ENCODE measurements around the gene TMIGD3. TPM values are rescaled to one million over a fixed set of nuclear protein-coding genes. Genes with fewer than 3 reads are reported as not detected.

TMIGD3 gene
- total RNA-seq, 2 donors from 2014 or later, result not detected

DNA sequence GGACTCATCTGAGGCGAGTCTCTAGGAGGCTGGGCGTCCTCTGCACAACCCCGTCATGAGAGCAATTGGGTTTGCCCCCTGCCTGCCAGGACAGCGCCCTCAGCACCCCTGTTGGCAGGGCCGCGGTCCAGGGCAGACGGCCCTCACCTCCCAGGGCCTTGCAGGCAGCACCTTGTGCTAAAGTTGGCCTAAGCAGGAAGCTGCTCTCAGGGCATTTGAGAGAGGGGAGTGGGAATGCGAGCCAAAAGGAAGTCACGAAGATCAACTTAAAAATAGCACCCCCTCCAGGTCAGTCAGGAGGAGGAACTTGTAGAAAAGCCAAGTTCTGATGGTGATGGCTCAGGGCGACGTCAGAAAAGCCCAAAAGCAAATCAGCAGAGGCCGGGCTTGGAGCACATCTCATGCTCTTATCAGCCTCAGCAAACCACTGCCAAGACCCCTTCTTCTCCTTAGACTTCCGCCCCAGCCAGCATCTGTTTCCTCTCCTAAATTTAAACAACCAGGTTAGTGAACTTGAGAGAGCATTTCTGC, 12.6 kb upstream of the TMIGD3 start:
- peaks cover 30% of the 10 kb centered on the region for H3K4me1 Mint-ChIP-seq
- no peaks in the 10 kb centered on the region for H3K36me3 Mint-ChIP-seq (ENCODE audit: low read depth)
- H3K9me3 ChIP-seq (ENCODE audit: control insufficient read depth, low read length, poor library complexity, severe bottlenecking), result no peaks in the 10 kb centered on the region
- DNase-seq, result no peak
- peak overlapping the region; percentile 68 for H3K4me3 Mint-ChIP-seq
- H3K27ac Mint-ChIP-seq, result peak overlapping the region; percentile 77
- ATAC-seq, result peak; percentile 70
- H3K27me3 Mint-ChIP-seq, result no peaks in the 10 kb centered on the region

DNA sequence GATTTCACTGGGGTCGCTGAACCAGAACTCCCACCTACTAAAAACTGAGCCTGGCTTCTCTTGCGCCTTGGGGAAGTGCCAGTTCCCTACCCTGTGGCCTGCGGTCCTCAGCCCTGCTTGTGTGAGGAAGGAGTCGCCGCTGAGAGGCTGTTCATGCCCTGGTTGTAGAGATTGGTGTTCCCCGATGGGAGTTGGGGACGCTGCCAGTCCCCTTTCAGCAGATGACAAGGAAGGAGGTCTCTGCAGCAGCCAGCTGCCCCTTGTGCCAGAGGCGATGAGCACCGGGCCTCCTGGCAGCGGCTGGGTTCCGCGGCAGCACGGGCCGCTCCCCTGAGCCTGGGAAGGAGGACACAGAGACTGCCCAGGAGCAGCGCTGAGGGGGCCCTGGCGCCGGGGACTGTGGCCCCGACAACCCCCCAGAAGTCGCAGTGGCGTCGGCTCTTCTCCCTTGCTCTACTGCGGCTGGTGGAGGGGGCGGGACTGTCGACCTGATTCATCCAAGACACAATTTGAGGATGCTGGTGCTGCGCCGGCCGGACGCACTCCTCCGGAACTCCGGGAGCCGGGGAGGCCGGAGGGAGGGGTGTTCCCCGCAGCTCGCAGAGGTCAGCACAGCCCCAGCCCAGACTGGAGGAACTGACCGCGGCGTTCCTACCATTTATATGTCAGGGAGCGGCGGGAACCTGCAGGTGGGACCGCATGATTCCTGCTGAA, 12.0 kb upstream of the TMIGD3 start:
- ATAC-seq (no peak), DNase-seq (no peak)
- H3K27ac Mint-ChIP-seq, result peak overlapping the region; percentile 77
- peaks cover 30% of the 10 kb centered on the region for H3K4me1 Mint-ChIP-seq
- no peaks in the 10 kb centered on the region for H3K9me3 ChIP-seq (ENCODE audit: control insufficient read depth, low read length, poor library complexity, severe bottlenecking)
- no peaks in the 10 kb centered on the region for H3K36me3 Mint-ChIP-seq (ENCODE audit: low read depth)
- no peaks in the 10 kb centered on the region for H3K27me3 Mint-ChIP-seq
- peak overlapping the region; percentile 68 for H3K4me3 Mint-ChIP-seq

DNA sequence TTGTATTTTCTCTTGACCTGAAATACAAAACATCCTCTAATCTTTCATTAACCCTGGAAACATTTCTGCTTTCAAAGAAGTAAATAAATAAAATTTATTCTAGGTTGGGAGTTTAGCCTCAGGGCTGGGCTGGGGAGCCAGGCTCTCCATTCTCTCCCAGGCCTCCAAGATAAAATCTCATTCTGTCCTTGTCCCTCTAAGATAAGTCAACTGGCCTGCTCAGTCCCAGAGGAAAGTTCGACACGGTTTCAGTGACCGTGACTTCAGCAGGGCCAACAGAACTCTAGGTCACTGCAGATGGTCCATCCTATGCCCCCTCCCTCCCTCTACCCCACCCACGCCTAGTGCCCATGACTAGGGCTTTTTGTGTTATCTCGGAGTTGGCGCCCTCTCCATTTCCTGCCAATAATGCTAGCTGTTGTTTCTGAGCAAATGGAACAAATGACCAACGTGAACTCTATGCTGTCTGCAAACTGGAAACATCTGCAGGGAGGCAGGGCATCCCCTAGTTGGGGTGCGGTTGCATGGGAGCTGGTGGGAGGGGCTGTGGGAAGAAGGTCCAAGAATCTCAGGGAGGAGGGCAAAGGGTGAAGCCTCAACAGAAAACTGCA, 10.1 kb upstream of the TMIGD3 start:
- H3K36me3 Mint-ChIP-seq (ENCODE audit: low read depth), result no peaks in the 10 kb centered on the region
- H3K4me3 Mint-ChIP-seq, result no peak overlapping the region
- no peaks in the 10 kb centered on the region for H3K9me3 ChIP-seq (ENCODE audit: control insufficient read depth, low read length, poor library complexity, severe bottlenecking)
- no peak for DNase-seq
- H3K27me3 Mint-ChIP-seq, result no peaks in the 10 kb centered on the region
- ATAC-seq, result no peak
- no peak overlapping the region for H3K27ac Mint-ChIP-seq
- peaks cover 37% of the 10 kb centered on the region for H3K4me1 Mint-ChIP-seq

DNA sequence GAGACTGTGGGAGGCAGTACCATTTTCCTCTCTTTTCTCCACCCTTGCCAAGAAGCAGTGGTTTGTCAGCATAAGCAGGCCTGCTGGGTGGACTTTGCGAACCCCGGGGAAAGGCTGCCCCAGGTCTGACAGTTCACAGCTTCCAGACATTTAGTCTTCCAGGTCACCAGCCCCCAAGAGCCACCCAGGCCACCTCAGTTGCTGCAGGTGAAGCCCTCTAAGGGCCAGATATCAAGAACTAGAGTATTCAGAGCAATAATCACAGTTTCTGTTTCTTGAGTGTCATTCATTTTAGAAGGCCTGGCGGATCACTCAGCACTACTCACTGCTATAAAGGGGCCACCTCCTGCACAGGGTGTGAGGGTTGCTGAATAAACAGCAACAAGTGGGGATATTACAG, 9.5 kb upstream of the TMIGD3 start:
- DNase-seq (no peak), ATAC-seq (no peak)
- Mint-ChIP-seq H3K36me3 (ENCODE audit: low read depth) (no peaks in the 10 kb centered on the region), H3K27me3 (no peaks in the 10 kb centered on the region), H3K4me3 (no peak overlapping the region), H3K4me1 (peaks cover 40% of the 10 kb centered on the region), H3K27ac (no peak overlapping the region)
- no peaks in the 10 kb centered on the region for H3K9me3 ChIP-seq (ENCODE audit: control insufficient read depth, low read length, poor library complexity, severe bottlenecking)

DNA sequence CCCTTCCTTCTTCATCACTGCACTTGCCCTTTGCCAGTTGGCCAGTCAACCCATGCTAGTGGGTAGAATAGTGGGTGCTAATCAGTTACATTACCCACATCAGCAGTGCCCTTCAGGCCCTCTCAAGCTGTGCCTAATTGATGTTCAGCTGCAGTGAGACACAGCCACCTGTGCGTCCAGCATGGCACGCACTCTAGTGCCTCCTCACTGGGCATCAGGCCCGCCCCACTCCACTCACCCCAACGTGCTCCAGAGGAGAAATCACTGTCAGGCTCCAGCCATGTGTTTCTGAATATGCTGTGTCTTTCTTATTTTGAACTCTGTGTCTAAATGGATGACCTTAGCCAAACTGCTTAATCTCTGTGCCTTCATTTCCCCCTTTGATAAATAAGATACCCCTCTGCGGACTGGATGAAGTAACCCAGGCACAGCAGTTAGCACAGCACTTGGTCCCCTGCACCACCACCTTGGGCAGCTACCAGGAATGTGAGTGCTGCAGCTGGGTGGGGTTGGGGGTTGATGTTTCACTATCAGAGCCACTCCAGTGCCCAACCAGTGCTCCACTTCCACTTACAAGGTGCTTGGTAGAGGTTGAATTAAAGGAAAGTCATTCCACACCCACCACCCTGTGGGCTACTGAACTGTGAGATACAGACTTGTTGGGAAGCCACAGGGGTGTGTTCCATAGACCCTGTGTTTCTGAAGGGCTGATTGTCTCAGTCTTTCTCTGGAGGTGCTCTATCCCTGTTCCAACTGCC, 8.9 kb upstream of the TMIGD3 start:
- Mint-ChIP-seq H3K27ac (no peak overlapping the region), H3K27me3 (no peaks in the 10 kb centered on the region), H3K4me3 (no peak overlapping the region), H3K36me3 (ENCODE audit: low read depth) (no peaks in the 10 kb centered on the region), H3K4me1 (peaks cover 39% of the 10 kb centered on the region)
- DNase-seq (no peak), ATAC-seq (no peak)
- no peaks in the 10 kb centered on the region for H3K9me3 ChIP-seq (ENCODE audit: control insufficient read depth, low read length, poor library complexity, severe bottlenecking)

DNA sequence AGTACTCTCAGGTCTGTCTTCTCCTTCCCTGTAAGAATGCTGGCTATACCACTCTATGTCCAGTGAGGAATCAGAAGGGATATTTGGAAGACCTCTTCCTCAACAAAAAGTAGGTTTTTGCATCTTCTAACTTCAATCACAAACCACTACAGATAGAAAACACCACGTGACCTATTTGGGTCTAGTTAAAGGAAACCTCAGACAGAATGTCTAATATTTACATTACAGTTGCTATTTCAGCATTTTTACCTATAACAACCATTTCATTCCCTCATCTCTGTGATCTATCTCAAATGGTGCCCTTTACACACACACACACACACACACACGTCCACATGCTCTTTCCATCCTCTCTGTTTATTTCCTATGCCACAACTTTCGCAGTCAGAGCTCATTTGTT, 7.9 kb upstream of the TMIGD3 start:
- Mint-ChIP-seq H3K4me3 (no peak overlapping the region), H3K27me3 (no peaks in the 10 kb centered on the region), H3K27ac (no peak overlapping the region), H3K4me1 (peaks cover 37% of the 10 kb centered on the region), H3K36me3 (ENCODE audit: low read depth) (no peaks in the 10 kb centered on the region)
- ATAC-seq (peak; percentile 18), DNase-seq (no peak)
- no peaks in the 10 kb centered on the region for H3K9me3 ChIP-seq (ENCODE audit: control insufficient read depth, low read length, poor library complexity, severe bottlenecking)

DNA sequence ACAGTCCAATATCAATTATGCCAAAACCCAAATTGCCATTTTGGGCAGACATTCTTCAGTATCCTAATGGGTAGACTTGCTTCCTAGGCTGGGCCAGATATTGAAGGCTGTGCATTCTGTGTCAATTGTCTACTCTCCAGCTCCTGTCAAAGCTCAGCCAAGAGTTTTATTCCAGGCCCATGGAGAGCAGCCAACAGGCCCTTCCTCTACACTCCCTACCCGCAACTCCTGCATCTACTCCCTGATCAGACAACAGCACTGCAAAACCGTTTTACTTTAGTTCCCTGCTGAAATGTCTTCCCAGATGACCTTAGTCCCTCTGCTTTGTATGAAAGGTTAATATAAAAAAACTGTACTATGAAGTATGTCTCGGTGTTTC, 6.6 kb upstream of the TMIGD3 start:
- DNase-seq, result no peak
- Mint-ChIP-seq H3K27me3 (no peaks in the 10 kb centered on the region), H3K36me3 (ENCODE audit: low read depth) (no peaks in the 10 kb centered on the region), H3K4me3 (no peak overlapping the region), H3K4me1 (peaks cover 40% of the 10 kb centered on the region), H3K27ac (no peak overlapping the region)
- no peaks in the 10 kb centered on the region for H3K9me3 ChIP-seq (ENCODE audit: control insufficient read depth, low read length, poor library complexity, severe bottlenecking)
- ATAC-seq, result no peak

DNA sequence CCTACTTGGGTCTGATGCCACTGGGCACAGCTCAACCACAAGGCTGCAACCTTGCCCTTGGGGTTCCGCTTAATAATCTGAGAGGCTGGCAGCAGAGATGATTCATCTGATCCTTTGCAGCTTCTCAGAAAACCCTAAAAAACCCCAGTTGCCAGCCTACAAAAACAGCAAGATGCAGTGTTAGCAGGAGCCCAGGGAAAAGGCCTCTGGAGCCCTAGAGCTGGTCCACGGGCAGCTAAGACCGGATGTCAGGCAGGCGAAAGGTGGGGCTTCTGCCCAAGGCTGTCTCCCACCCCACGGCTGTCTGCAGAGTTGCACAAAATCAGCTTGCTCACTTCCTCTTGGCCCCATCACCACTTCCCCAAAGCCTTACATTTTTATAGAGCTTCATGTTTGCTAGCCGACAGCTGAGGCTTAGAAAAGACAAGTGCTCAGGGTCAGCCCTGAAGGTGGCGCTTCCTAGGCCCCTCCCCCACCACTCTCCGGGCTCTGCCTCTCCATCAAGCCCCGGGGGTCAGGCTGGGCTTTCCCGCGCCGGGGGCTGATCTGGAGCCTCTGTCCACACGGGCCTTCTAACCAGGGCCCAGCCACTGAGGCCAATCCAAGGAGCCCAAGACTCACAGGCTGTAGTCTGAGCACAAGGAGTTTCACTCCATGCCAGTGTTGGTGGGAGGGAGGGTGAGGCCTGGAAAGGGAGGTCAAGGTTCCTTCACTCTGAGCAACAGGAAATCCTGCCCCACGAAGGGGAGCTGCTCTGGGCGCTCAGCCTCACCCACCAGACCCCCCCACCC, 4.2 kb upstream of the TMIGD3 start:
- H3K4me1 Mint-ChIP-seq, result peaks cover 51% of the 10 kb centered on the region
- DNase-seq (peak in 2 of 3 donors; percentile 13 to 45), ATAC-seq (peak; percentile 62)
- no peaks in the 10 kb centered on the region for H3K27me3 Mint-ChIP-seq
- H3K27ac Mint-ChIP-seq, result no peak overlapping the region
- no peaks in the 10 kb centered on the region for H3K36me3 Mint-ChIP-seq (ENCODE audit: low read depth)
- H3K4me3 Mint-ChIP-seq, result peak overlapping the region; percentile 88
- H3K9me3 ChIP-seq (ENCODE audit: control insufficient read depth, low read length, poor library complexity, severe bottlenecking), result no peaks in the 10 kb centered on the region

DNA sequence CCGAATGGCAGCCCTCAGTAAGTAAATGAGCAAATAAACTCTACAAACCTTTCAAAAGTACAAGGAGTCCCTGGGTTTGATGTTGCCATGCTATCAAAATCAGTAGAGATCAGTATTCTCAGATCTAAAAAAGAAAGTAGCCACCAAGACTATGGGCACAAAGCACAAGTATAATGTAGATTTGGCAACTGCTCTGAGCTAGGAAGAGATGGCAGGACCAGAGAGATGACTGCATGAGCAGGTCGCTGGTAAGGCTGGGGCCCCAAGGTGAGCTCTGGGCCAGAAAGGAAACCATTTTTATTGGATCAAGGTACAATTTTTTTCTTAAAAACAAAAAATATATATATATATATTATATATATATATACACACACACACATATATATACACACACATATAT, 3.1 kb upstream of the TMIGD3 start:
- H3K27ac Mint-ChIP-seq, result peak overlapping the region; percentile 62
- peak overlapping the region; percentile 56 for H3K4me3 Mint-ChIP-seq

DNA sequence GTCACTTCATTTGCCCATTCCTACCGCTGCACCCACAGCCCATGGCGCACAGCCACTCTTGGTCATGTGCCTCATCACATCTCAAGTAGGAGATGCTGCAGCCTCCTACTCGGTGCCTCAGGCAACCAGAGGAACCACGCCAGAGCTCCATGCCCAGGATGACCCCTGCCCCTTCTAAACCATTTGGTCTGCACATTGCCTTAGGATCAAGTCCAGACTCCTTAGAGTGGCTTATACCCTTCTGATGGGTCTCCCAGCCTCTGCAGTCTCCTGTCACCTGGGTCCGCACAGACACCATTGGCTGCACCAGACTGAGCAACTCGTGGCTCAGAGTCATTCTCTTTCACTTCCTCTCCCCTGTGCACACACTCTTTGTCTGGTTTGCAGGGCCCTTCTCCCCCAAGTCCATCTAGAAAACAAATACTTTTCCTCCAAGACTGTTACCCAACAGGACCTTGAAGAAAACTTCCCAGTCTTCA, 2.2 kb upstream of the TMIGD3 start:
- Mint-ChIP-seq H3K4me3 (peak overlapping the region; percentile 19), H3K27me3 (no peaks in the 10 kb centered on the region)
- ATAC-seq, result peak; percentile 19

More for the DNA sequence above, 3.1 kb upstream of the TMIGD3 start:
- DNase-seq (no peak), ATAC-seq (no peak)
- Mint-ChIP-seq H3K4me1 (peaks cover 54% of the 10 kb centered on the region), H3K36me3 (ENCODE audit: low read depth) (no peaks in the 10 kb centered on the region), H3K27me3 (no peaks in the 10 kb centered on the region)
- H3K9me3 ChIP-seq (ENCODE audit: control insufficient read depth, low read length, poor library complexity, severe bottlenecking), result no peaks in the 10 kb centered on the region

DNA sequence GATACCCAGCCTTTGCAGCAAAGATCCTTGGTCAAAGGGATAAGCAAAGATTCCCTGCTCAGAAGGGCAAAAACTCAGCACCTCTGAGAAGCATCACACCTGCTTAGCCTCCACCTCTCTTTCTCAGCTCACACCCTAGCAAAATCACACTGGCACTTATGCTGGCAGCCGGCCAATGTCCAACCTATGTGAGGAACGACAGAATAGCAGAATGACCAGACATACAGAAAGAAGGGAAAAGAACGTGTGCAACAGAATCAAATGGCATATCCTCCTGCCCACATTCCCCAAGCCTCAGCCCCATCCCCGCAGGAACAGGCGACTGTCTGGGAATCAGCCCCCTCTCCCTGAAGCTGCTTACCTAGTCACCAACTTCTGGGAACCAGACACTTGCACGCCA, 664 bp upstream of the TMIGD3 start:
- Mint-ChIP-seq H3K4me1 (peaks cover 55% of the 10 kb centered on the region), H3K4me3 (peak overlapping the region; percentile 47), H3K27me3 (no peaks in the 10 kb centered on the region), H3K27ac (peak overlapping the region; percentile 8), H3K36me3 (ENCODE audit: low read depth) (no peaks in the 10 kb centered on the region)
- DNase-seq (no peak), ATAC-seq (no peak)
- H3K9me3 ChIP-seq (ENCODE audit: control insufficient read depth, low read length, poor library complexity, severe bottlenecking), result no peaks in the 10 kb centered on the region

More for the DNA sequence above, 2.2 kb upstream of the TMIGD3 start:
- H3K9me3 ChIP-seq (ENCODE audit: control insufficient read depth, low read length, poor library complexity, severe bottlenecking), result no peaks in the 10 kb centered on the region
- H3K27ac Mint-ChIP-seq, result peak overlapping the region; percentile 62
- DNase-seq, result no peak
- H3K36me3 Mint-ChIP-seq (ENCODE audit: low read depth), result no peaks in the 10 kb centered on the region
- peaks cover 61% of the 10 kb centered on the region for H3K4me1 Mint-ChIP-seq

DNA sequence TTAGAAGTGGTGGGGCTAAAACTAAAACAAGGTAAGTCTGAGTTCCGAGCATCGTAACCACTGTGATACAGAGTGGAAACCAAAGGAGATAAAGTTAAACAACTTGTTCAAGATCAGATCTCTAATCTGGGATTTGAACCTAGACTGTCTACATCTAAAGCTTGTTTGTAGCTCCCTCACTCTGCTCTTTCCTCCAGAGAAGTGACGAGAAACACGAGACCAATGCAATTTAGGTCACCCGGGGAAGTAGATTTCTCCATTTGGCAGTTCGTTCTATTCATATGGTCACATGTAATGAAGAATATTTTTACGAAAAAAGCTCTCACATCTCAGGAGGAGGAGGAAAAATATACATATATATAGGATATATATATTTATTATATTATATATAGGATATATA, 1.8 kb downstream of the TMIGD3 start:
- Mint-ChIP-seq H3K4me1 (peaks cover 51% of the 10 kb centered on the region), H3K27me3 (no peaks in the 10 kb centered on the region), H3K4me3 (no peak overlapping the region), H3K27ac (peak overlapping the region; percentile 56), H3K36me3 (ENCODE audit: low read depth) (no peaks in the 10 kb centered on the region)
- H3K9me3 ChIP-seq (ENCODE audit: control insufficient read depth, low read length, poor library complexity, severe bottlenecking), result no peaks in the 10 kb centered on the region
- no peak for ATAC-seq
- no peak for DNase-seq
